Spleen (tissue), 11 donors: ENCODE measurements around the gene DNAJA2. TPM values are rescaled to one million over a fixed set of nuclear protein-coding genes. Genes with fewer than 3 reads are reported as not detected.

Source experiments
- DNase-seq: peaks from one replicate; pipeline ENCODE4 v3.0.0-alpha.2; 2020
- H3K27ac ChIP-seq, 8 donors: fragments of 200-600 bp; sonication (generic) in 7 of 8; 1 replicate in 4 of 8; 2 replicates in 4 of 8; pipeline versions ENCODE4 v1.5.0 to v1.8.0; 2016 to 2021; ENCODE audit warnings: inconsistent platforms in 4 of 8, mild to moderate bottlenecking in 4 of 8, moderate library complexity in 1 of 8
- H3K27me3 ChIP-seq, 7 donors: fragments of 200-600 bp; sonication (generic) in 6 of 7; replicated peaks in 1 of 7; 1 replicate in 4 of 7; 2 replicates in 3 of 7; pipeline versions ENCODE4 v1.5.0 to v1.8.0; 2016 to 2021; ENCODE audit warnings: inconsistent platforms in 3 of 7, mild to moderate bottlenecking in 1 of 7
- H3K36me3 ChIP-seq, 6 donors: fragments of 200-600 bp; sonication (generic) in 5 of 6; 1 replicate in 4 of 6; 2 replicates in 2 of 6; pipeline versions ENCODE4 v1.5.0 to v1.8.0; 2016 to 2021; ENCODE audit warnings: inconsistent platforms in 2 of 6
- H3K4me1 ChIP-seq, 6 donors: fragments of 200-600 bp; sonication (generic) in 5 of 6; 1 replicate in 3 of 6; 2 replicates in 3 of 6; pipeline versions ENCODE4 v1.5.0 to v1.8.0; 2016 to 2021; ENCODE audit warnings: inconsistent platforms in 3 of 6
- H3K4me3 ChIP-seq, 8 donors: fragments of 200-600 bp; sonication (generic) in 7 of 8; 1 replicate in 4 of 8; 2 replicates in 4 of 8; pipeline versions ENCODE4 v1.5.0 to v1.8.0; 2016 to 2021; ENCODE audit warnings: inconsistent platforms in 4 of 8, mild to moderate bottlenecking in 4 of 8, moderate library complexity in 2 of 8
- H3K9me3 ChIP-seq, 8 donors: fragments of 200-600 bp; sonication (generic) in 7 of 8; 1 replicate in 4 of 8; 2 replicates in 4 of 8; pipeline versions ENCODE4 v1.5.0 to v1.8.0; 2016 to 2021; ENCODE audit warnings: inconsistent platforms in 4 of 8
- CTCF ChIP-seq, 11 experiments: fragments of 200-600 bp in 7 of 11; fragments of 450-650 bp in 4 of 11; sonication (generic) in 4 of 11; IDR thresholded peaks in 8 of 11; conservative IDR thresholded peaks in 3 of 11; 1 replicate in 7 of 11; 2 replicates in 4 of 11; pipeline versions ENCODE4 v1.4.0 to v1.8.0; 2016 to 2021; ENCODE audit warnings: antibody characterized with exemption in 11 of 11, inconsistent platforms in 4 of 11, mild to moderate bottlenecking in 1 of 11
- POLR2A ChIP-seq, 3 donors: fragments of 450-650 bp; IDR thresholded peaks; one replicate each; pipeline ENCODE4 v1.5.1; 2017; ENCODE audit warnings: antibody characterized with exemption in 3 of 3, mild to moderate bottlenecking in 1 of 3
- POLR2AphosphoS5 ChIP-seq, 3 donors: sonication (generic); formaldehyde crosslinking; IDR thresholded peaks; one replicate each; pipeline ENCODE4 v1.5.1; 2017; ENCODE audit warnings: antibody characterized with exemption in 3 of 3
- WGBS, 5 donors: extraction: QIAGEN DNeasy Blood & Tissue Kit in 3 of 5; methylation state at CpG; one replicate each; pipeline versions ENCODE4 v1.1.5 to v1.1.7; 2013 to 2018; 5-methylcytosine and 5-hydroxymethylcytosine counted together
- intact Hi-C: fragments of 100-400 bp; cut with DNase I; formaldehyde crosslinking; loops from one replicate; pipeline ENCODE4 v1.15.0; 2023; ENCODE audit warnings: low total_unique reads
- polyA plus RNA-seq, 3 donors: library from polyadenylated mRNA; stranded (reverse); fragments of 200-250 nt; gene quantifications; one replicate each; pipeline ENCODE4 v1.2.1, GENCODE V29; 2013
- total RNA-seq, 7 donors: library from RNA; depleted of rRNA in 3 of 7; stranded (reverse); fragments of >200 nt in 3 of 7; fragmentation: NEBNext Ultra II Directional in 4 of 7; extraction: Animal tissue kit (Norgen Biotek cat#: 25700) in 4 of 7; gene quantifications; one replicate each; pipeline versions ENCODE4 v1.1.0 to v1.2.1, GENCODE V29; 2016 to 2021
- donor health status: healthy with polysubstance abuse.
- donor health status: DM: no; HTN: no; CAD: no; lungs with moderate emphysema.
- donor health status: DM: no; HTN: no; CAD: no.
- donor health status: Bipolar disorder and iron deficiency.
- donor health status: healthy.
- donor health status: DM: no; HTN: no; CAD: no.
- donor health status: DM: yes; HTN: yes; CAD: no.

The DNAJA2 gene
- total and polyA plus RNA-seq, 10 donors = 25.0 to 61.5 (median 50.4) TPM

DNA sequence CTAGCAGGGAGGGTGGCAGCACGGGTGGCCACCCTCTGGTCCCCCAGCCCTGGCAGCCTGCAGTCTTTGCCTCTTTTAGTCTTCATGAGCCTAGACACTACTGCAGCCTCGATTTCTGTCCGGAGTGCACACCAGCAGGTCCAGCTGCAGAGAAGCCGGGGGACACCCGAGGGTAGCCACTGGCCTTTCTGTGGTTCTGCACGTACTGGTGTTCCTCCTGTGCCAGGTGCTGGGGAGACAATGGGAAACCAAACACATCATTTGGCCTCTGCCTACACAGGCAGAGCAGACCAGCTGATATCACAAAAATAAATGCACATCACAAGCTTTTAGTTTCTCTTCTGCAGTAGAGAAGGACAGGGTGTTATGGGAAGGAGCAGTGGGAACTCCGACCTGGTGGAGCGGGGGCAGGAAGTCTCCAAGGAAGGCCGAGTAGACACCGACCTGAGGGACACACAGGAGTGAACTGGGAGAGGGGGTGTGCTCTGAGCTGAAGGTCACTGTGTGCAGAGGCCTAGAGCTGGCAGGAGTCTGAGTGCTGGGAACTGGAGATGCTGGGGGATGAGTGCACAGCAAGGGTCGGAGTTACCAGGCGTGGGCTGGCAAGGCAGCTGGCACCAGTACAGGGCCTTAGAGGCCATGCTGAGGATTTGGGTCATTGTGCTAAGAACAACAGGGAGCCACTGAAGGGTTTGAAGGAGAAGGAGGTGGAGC, 66.3 kb downstream of the DNAJA2 start:
- Histone ChIP-seq H3K36me3 (peaks cover 0 to 4% (median 0%) of the 10 kb centered on the region in 6 donors), H3K4me1 (peaks cover 0 to 39% (median 10%) of the 10 kb centered on the region in 6 donors), H3K9me3 (no peaks in the 10 kb centered on the region), H3K27ac (no peak overlapping the region), H3K27me3 (no peaks in the 10 kb centered on the region), H3K4me3 (no peak overlapping the region)
- 82 to 92% (median 87%) methylated on average over 10 to 12 of the region's 12 CpGs for WGBS, 5 donors
- DNase-seq = no peak
- TF ChIP-seq POLR2A (IDR thresholded peaks at IDR 0.05) = no peak
- TF ChIP-seq POLR2AphosphoS5 (IDR thresholded peaks at IDR 0.05) = no peak
- no peak for TF ChIP-seq CTCF (IDR thresholded peaks at IDR 0.05 in 8 of 11, conservative IDR thresholded peaks at IDR 0.05 in 3 of 11)
- intact Hi-C loops = loop anchor here (5.0 to 10.0 kb wide), 2 partner anchors 55 to 232 kb away; no protein-coding TSS in a partner anchor

GRCh38 chr16:46906360-46907060, 67.0 kb downstream of the DNAJA2 start:
- H3K36me3 ChIP-seq = peaks cover 0 to 4% (median 0%) of the 10 kb centered on the region in 6 donors
- peaks cover 0 to 33% (median 10%) of the 10 kb centered on the region in 6 donors for H3K4me1 ChIP-seq
- intact Hi-C loops = loop anchor here (5.0 to 10.0 kb wide), 2 partner anchors 54 to 232 kb away; no protein-coding TSS in a partner anchor
- TF ChIP-seq POLR2AphosphoS5 (IDR thresholded peaks at IDR 0.05) = no peak
- no peak for TF ChIP-seq POLR2A (IDR thresholded peaks at IDR 0.05)
- no peak for TF ChIP-seq CTCF (IDR thresholded peaks at IDR 0.05 in 8 of 11, conservative IDR thresholded peaks at IDR 0.05 in 3 of 11)
- H3K9me3 ChIP-seq = no peaks in the 10 kb centered on the region
- no peak overlapping the region for H3K27ac ChIP-seq
- H3K4me3 ChIP-seq = no peak overlapping the region
- DNase-seq = no peak
- H3K27me3 ChIP-seq = no peaks in the 10 kb centered on the region
- 90 to 95% (median 94%) methylated on average over 5 to 12 of the region's 12 CpGs for WGBS, 5 donors

Other genes starting within 250 kb of the DNAJA2 start
- 1 to 10 TPM in 2 of 7 donors, under 1 TPM in 4, not detected in 1; 0.13 to 2.4 (median 0.37) TPM for gene MYLK3, start 225.3 kb downstream of the DNAJA2 start, total RNA-seq
- under 1 TPM; 0.03 to 0.26 (median 0.07) TPM for gene MYLK3, start 225.3 kb downstream of the DNAJA2 start, polyA plus RNA-seq
- 10 to 100 TPM in 1 of 7 donors, 1 to 10 TPM in 6; 7.7 to 10.3 (median 8.9) TPM for gene C16orf87, start 142.5 kb downstream of the DNAJA2 start, total RNA-seq
- gene C16orf87, start 142.5 kb downstream of the DNAJA2 start, polyA plus RNA-seq = 1 to 10 TPM; 7.2 to 7.6 (median 7.3) TPM
- 1 to 10 TPM; 3.1 to 9.2 (median 4.9) TPM for gene GPT2, start 89.3 kb downstream of the DNAJA2 start, total RNA-seq
- 1 to 10 TPM; 4.6 to 6.0 (median 6.0) TPM for gene GPT2, start 89.3 kb downstream of the DNAJA2 start, polyA plus RNA-seq
- 10 to 100 TPM; 18.7 to 59.8 (median 30.5) TPM for gene NETO2, start 170.3 kb upstream of the DNAJA2 start, total RNA-seq
- gene NETO2, start 170.3 kb upstream of the DNAJA2 start, polyA plus RNA-seq = 10 to 100 TPM in 1 of 3 donors, 1 to 10 TPM in 2; 6.6 to 12.2 (median 6.8) TPM